GM12878 (cell line): ENCODE results near the gene TBCD. TPM values are rescaled to one million over a fixed set of nuclear protein-coding genes. Genes with fewer than 3 reads are reported as not detected.
A peak's percentile ranks its signal among the peaks of the same experiment; 100 is the strongest.

Experiments
- ATAC-seq: fragments of 200-7000 bp; cut with Tn5 transposase; 3 replicates; pipeline ENCODE4 v1.9.1; 2020; ENCODE audit warnings: mild to moderate bottlenecking, moderate library complexity
- BruUV-seq: library from RNA; stranded (reverse); fragments of 400-500 nt; replicated peaks from 2 replicates; lab custom pipeline; 2021; lab: Mats Ljungman, UMichigan
- CTCF ChIA-PET: fragments of 300-600 bp; sonication (Branson Sonifier 250); formaldehyde crosslinking; extraction: SDS; loops from one replicate; lab custom pipeline; 2021; ENCODE audit warnings: inconsistent platforms; lab: Yijun Ruan, JAX
- POLR2A ChIA-PET: fragments of 350-600 bp; formaldehyde crosslinking; extraction: SDS; loops from one replicate; lab custom pipeline; 2021; ENCODE audit warnings: inconsistent platforms; lab: Charles Lee
- RAD21 ChIA-PET: fragments of 300-600 bp; sonication (Branson Sonifier 250); formaldehyde crosslinking; loops from one replicate; lab custom pipeline; 2023; ENCODE audit warnings: antibody characterized with exemption; ENCODE audit not compliant: unreplicated experiment; lab: Charles Lee
- SMC1A ChIA-PET: fragments of 300-600 bp; sonication (Branson Sonifier 250); formaldehyde crosslinking; loops from one replicate; lab custom pipeline; 2023; ENCODE audit not compliant: unreplicated experiment, uncharacterized antibody; lab: Charles Lee
- DNase-seq: peaks from one replicate; pipeline ENCODE4 v3.0.0-alpha.2; 2011; ENCODE audit warnings: low read depth, low spot score
- FAIRE-seq: peaks from 3 replicates; lab custom pipeline; 2011; peaks lifted over from hg19 to GRCh38; lab: Jason Lieb, UNC
- H2AFZ ChIP-seq: 2 replicates; pipeline ENCODE4 v1.6.0; 2011; ENCODE audit warnings: low read depth, low read length, control low read depth; ENCODE audit not compliant: control insufficient read depth
- H3K27ac ChIP-seq: 2 replicates; pipeline ENCODE4 v1.5.1; 2011; ENCODE audit warnings: control low read depth; ENCODE audit not compliant: control insufficient read depth, insufficient read depth
- H3K27me3 ChIP-seq, 2 experiments: replicated peaks in 1 of 2; 2 replicates each; pipeline versions ENCODE4 v1.6.0 to v1.6.1; 2011; ENCODE audit warnings: low read length in 1 of 2; ENCODE audit not compliant: control insufficient read depth in 2 of 2, insufficient read depth in 2 of 2
- H3K36me3 ChIP-seq, 2 experiments: 2 replicates each; pipeline ENCODE4 v1.5.1; 2011; ENCODE audit warnings: low read length in 1 of 2; ENCODE audit not compliant: control insufficient read depth in 2 of 2, insufficient read depth in 2 of 2
- H3K4me1 ChIP-seq: 2 replicates; pipeline ENCODE4 v1.6.1; 2011; ENCODE audit warnings: mild to moderate bottlenecking, low read length, moderate library complexity, mixed read lengths; ENCODE audit not compliant: control insufficient read depth, insufficient read depth
- H3K4me2 ChIP-seq: 2 replicates; pipeline ENCODE4 v1.6.0; 2011; ENCODE audit warnings: control low read depth; ENCODE audit not compliant: control insufficient read depth, insufficient read depth
- H3K4me3 ChIP-seq: fragments of 200-600 bp; sonication (generic); 2 replicates; pipeline ENCODE4 v1.5.1; 2016
- H3K79me2 ChIP-seq: 2 replicates; pipeline ENCODE4 v1.6.0; 2011; ENCODE audit warnings: low read length; ENCODE audit not compliant: control insufficient read depth, insufficient read depth
- H3K9ac ChIP-seq: 2 replicates; pipeline ENCODE4 v1.8.0; 2011; ENCODE audit warnings: low read length, control low read depth, mixed read lengths; ENCODE audit not compliant: control insufficient read depth, insufficient read depth
- H3K9me3 ChIP-seq: replicated peaks from 3 replicates; pipeline ENCODE4 v1.5.1; 2011; ENCODE audit warnings: mild to moderate bottlenecking, low read length; ENCODE audit not compliant: control insufficient read depth, insufficient read depth
- H4K20me1 ChIP-seq: 2 replicates; pipeline ENCODE4 v1.6.0; 2011; ENCODE audit not compliant: control insufficient read depth, insufficient read depth
- BACH1 ChIP-seq: fragments of 450-650 bp; IDR thresholded peaks from 2 replicates; pipeline ENCODE4 v1.6.1; 2017; ENCODE audit warnings: mild to moderate bottlenecking, borderline replicate concordance
- BHLHE40 ChIP-seq, 2 experiments: fragments of 450-650 bp in 1 of 2; IDR thresholded peaks; 2 replicates each; pipeline ENCODE4 v1.6.1; 2011 to 2017; ENCODE audit warnings: low read depth in 2 of 2, borderline replicate concordance in 1 of 2, improper control_type of control experiment in 1 of 2, low read length in 1 of 2, mild to moderate bottlenecking in 1 of 2
- NR2C1 ChIP-seq: fragments of 450-650 bp; IDR thresholded peaks from 2 replicates; pipeline ENCODE4 v1.6.1; 2017; ENCODE audit warnings: antibody characterized with exemption, mild to moderate bottlenecking, moderate library complexity
- PAX8 ChIP-seq: fragments of 450-650 bp; IDR thresholded peaks from 2 replicates; pipeline ENCODE4 v1.6.1; 2017; ENCODE audit warnings: mild to moderate bottlenecking, moderate library complexity
- RAD21 ChIP-seq: IDR thresholded peaks from 2 replicates; pipeline ENCODE4 v1.6.1; 2011; ENCODE audit warnings: mild to moderate bottlenecking, low read depth, low read length, moderate library complexity; ENCODE audit not compliant: insufficient read depth
- RBBP5 ChIP-seq: fragments of 200-600 bp; sonication (generic); conservative IDR thresholded peaks from 2 replicates; pipeline ENCODE4 v1.6.1; 2016
- STAT3 ChIP-seq: IDR thresholded peaks from 2 replicates; pipeline ENCODE4 v1.6.1; 2011; ENCODE audit warnings: low read depth, low read length, improper control_type of control experiment
- ZBTB11 ChIP-seq: fragments of 450-650 bp; formaldehyde crosslinking; IDR thresholded peaks from 2 replicates; pipeline ENCODE4 v1.5.0; 2022; ENCODE audit warnings: mild to moderate bottlenecking, missing genetic modification characterization
- ZNF207 ChIP-seq: fragments of 450-650 bp; IDR thresholded peaks from 2 replicates; pipeline ENCODE4 v1.6.1; 2014; ENCODE audit warnings: antibody characterized with exemption, mild to moderate bottlenecking, borderline replicate concordance
- WGBS: methylation state at CpG from one replicate; pipeline ENCODE4 v1.1.6; 2016; ENCODE audit warnings: low lambda C conversion rate; ENCODE audit not compliant: insufficient replicate concordance, insufficient coverage; ENCODE audit errors: missing lambda C conversion rate; 5-methylcytosine and 5-hydroxymethylcytosine counted together
- in situ Hi-C: fragments of 300-500 bp; cut with MboI; formaldehyde crosslinking; loops from 9 replicates; pipeline ENCODE4 v1.14.3; 2018; ENCODE audit warnings: mixed read lengths
- intact Hi-C: fragments of 100-400 bp; cut with micrococcal nuclease; formaldehyde crosslinking; loops from one replicate; pipeline ENCODE4 v1.14.2; 2022; ENCODE audit not compliant: unreplicated experiment
- polyA plus RNA-seq, 11 experiments: library from polyadenylated mRNA; depleted of rRNA in 4 of 11; unstranded in 6 of 11; stranded (reverse) in 5 of 11; fragments of >200 nt; fragmentation: Nextera tagmentation in 4 of 11; fragmentation: Illumina TruSeq in 1 of 11; extraction: Ambion mirVana in 4 of 11; extraction: Trizol in 1 of 11; gene quantifications; 1 replicate in 1 of 11; 2 replicates in 10 of 11; pipeline versions ENCODE4 v1.2.1 to v1.2.3, GENCODE V29; 2011 to 2016; ENCODE audit warnings: inconsistent platforms in 2 of 11, missing spikeins in 2 of 11, low read depth in 1 of 11
- total RNA-seq, 4 experiments: library from RNA; depleted of rRNA in 3 of 4; stranded (reverse); fragments of >200 nt in 3 of 4; fragmentation: Illumina TruSeq in 1 of 4; extraction: Trizol in 1 of 4; gene quantifications; 2 replicates each; pipeline versions ENCODE4 v1.2.1 to v1.2.3, GENCODE V29; 2013 to 2021
- TF ChIP-seq, protein P1 (sequence below): fragments of 450-650 bp; IDR thresholded peaks from 2 replicates; pipeline ENCODE4 v1.6.1; 2017; ENCODE audit warnings: mild to moderate bottlenecking, low read depth, inconsistent platforms; ENCODE audit not compliant: poor library complexity, severe bottlenecking

TBCD gene
- total and polyA plus RNA-seq, 10 of the 15 experiments (the other 5 are each of a cell fraction or from before 2014, with no cell fraction given) = 10.3 to 114 (median 52.4) TPM

DNA sequence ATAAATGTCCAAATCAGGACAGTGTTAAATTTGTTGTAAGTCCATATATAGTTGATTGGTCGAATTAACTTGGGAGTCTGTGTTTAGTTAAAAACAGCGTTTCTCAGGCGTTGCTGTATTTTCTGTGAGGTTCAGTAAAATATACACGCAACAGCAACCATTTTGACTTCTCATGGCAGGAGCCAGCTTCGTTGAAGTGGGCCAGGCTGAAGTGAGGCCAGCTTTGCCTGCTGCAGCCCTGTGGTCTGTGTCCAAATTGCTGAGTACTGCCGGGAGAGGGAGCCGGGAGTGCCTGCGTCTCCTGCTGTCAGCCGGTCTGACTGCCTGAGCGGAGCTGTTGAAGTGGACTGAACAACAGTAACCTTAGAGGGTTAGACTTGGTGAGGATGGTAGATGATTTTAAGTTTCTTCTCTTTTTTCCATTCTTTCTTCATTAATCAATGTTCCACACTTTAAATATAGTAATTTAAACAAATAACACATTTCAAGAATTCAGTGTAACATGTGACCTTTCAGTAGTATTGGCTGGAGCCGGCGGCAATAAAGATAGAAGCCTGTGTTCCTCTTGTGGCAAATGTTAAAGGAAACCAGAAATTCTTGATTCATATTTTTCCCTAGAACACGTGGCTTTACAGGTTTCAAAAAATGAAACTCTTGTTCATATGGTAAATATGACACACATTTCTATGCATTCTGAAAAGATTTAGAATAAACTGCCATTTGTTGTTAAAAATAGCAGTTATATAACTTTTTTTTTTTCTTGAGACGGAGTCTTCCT lies 124.9 kb downstream of the TBCD start:
- Histone ChIP-seq H3K36me3 (peaks cover 7 to 21% of the 10 kb centered on the region in 2 experiments; a peak in 3 of 4 replicates), H3K27ac (no peak overlapping the region; the same call in 1 of the 2 replicates), H3K4me2 (0 out of 2 replicates have a peak overlapping the region, but pooled peaks have one; percentile 13), H3K27me3 (no peaks in the 10 kb centered on the region), H3K4me3 (no peak overlapping the region), H3K79me2 (peaks cover 33% of the 10 kb centered on the region), H3K9ac (no peak overlapping the region), H4K20me1 (no peaks in the 10 kb centered on the region), H3K9me3 (no peaks in the 10 kb centered on the region), H2AFZ (no peak overlapping the region), H3K4me1 (peaks cover 27% of the 10 kb centered on the region)
- RAD21 ChIA-PET = interaction anchor here (0.9 kb wide), 1 partner anchor 33 kb away, joined by 3 read pairs; no protein-coding TSS in a partner anchor
- CTCF ChIA-PET = interaction anchor here (1.1 to 1.9 kb wide), 2 partner anchors 8 to 16 kb away, joined by 3 to 8 read pairs; no protein-coding TSS in a partner anchor
- SMC1A ChIA-PET = interaction anchor here (0.8 to 1.7 kb wide), 2 partner anchors 11 to 20 kb away, joined by 3 to 4 read pairs; no protein-coding TSS in a partner anchor
- POLR2A ChIA-PET = no interaction called here
- DNase-seq (no peak), ATAC-seq (no peak), FAIRE-seq (no peak)
- BruUV-seq = no TSS peak
- intact Hi-C loops (no loop called here), in situ Hi-C loops (no loop called here)
- WGBS = 77% methylated on average over 14 of the region's 14 CpGs
- TF ChIP-seq STAT3 (no peak), PAX8 (no peak)

DNA sequence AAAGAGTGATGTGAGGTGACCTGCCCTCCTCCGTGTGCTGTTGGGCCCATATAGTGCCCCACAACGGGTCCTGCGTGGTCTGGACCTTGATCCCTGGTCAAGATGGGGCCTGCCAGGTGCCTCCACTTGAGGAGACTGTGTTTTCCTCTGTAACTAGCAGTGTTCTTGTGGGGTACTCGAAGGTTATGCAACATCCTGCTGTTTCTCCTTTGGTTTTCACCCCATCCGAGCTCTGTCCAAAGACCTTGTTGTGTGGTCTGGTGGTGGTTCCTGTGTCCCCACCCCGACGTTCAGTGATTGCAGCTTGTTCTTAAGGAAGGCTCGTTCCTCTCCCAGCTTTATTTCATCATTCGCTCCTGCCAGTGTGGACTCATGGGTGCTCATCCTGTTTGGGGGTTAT lies 126.7 kb downstream of the TBCD start:
- intact Hi-C loops = no loop called here
- TF ChIP-seq NR2C1 = no peak
- TF ChIP-seq, protein P1, sequence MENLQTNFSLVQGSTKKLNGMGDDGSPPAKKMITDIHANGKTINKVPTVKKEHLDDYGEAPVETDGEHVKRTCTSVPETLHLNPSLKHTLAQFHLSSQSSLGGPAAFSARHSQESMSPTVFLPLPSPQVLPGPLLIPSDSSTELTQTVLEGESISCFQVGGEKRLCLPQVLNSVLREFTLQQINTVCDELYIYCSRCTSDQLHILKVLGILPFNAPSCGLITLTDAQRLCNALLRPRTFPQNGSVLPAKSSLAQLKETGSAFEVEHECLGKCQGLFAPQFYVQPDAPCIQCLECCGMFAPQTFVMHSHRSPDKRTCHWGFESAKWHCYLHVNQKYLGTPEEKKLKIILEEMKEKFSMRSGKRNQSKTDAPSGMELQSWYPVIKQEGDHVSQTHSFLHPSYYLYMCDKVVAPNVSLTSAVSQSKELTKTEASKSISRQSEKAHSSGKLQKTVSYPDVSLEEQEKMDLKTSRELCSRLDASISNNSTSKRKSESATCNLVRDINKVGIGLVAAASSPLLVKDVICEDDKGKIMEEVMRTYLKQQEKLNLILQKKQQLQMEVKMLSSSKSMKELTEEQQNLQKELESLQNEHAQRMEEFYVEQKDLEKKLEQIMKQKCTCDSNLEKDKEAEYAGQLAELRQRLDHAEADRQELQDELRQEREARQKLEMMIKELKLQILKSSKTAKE = no peak
- no peak for TF ChIP-seq BACH1
- no peak for TF ChIP-seq RBBP5
- TF ChIP-seq BHLHE40 (IDR thresholded peaks at IDR 0.05; ENCODE audit: borderline replicate concordance in 1 of 2, low read depth in 2 of 2, low read length in 1 of 2) = no peak
- no peak for TF ChIP-seq ZNF207
- no peak for TF ChIP-seq RAD21
- TF ChIP-seq ZBTB11 (CRISPR knock-in tag) = no peak

More for the DNA sequence above, 126.7 kb downstream of the TBCD start:
- Histone ChIP-seq H3K4me2 (no peak overlapping the region), H3K4me3 (no peak overlapping the region), H3K9ac (no peak overlapping the region), H3K4me1 (peaks cover 12% of the 10 kb centered on the region), H4K20me1 (no peaks in the 10 kb centered on the region), H3K27ac (no peak overlapping the region), H3K36me3 (peaks cover 0 to 13% of the 10 kb centered on the region in 2 experiments; a peak in 3 of 4 replicates), H3K79me2 (peaks cover 16% of the 10 kb centered on the region), H3K9me3 (no peaks in the 10 kb centered on the region), H3K27me3 (no peaks in the 10 kb centered on the region), H2AFZ (no peak overlapping the region)
- no peak for FAIRE-seq
- POLR2A ChIA-PET = no interaction called here
- CTCF ChIA-PET = no interaction called here
- 81% methylated on average over 9 of the region's 9 CpGs for WGBS
- DNase-seq = no peak
- no peak for ATAC-seq
- RAD21 ChIA-PET = no interaction called here
- in situ Hi-C loops = no loop called here
- SMC1A ChIA-PET = no interaction called here
- no TSS peak for BruUV-seq
